Heart right ventricle (tissue), 16 donors: ENCODE results near the gene SQOR. TPM values are rescaled to one million over a fixed set of nuclear protein-coding genes. Genes with fewer than 3 reads are reported as not detected.
"Not testable (repeated sequence)": the region's sequence is repeated elsewhere in the genome, so short reads cannot be mapped to it uniquely, and the experiment has no call there.

Experiments
- ATAC-seq, 8 donors: fragments of 200-7000 bp; cut with Tn5 transposase; one replicate each; pipeline ENCODE4 v1.9.1; 2020; ENCODE audit warnings: mild to moderate bottlenecking in 8 of 8, moderate library complexity in 8 of 8, moderate number of reproducible peaks in 1 of 8
- DNase-seq, 2 donors: peaks; one replicate each; pipeline ENCODE4 v3.0.0-alpha.2; 2020
- H3K27ac ChIP-seq, 10 donors: fragments of 200-600 bp; sonication (generic) in 2 of 10; one replicate each; pipeline versions ENCODE4 v1.5.0 to v1.8.0; 2020 to 2022; ENCODE audit warnings: mild to moderate bottlenecking in 3 of 10
- H3K27me3 ChIP-seq, 7 donors: fragments of 200-600 bp; one replicate each; pipeline ENCODE4 v1.8.0; 2021 to 2022; ENCODE audit warnings: mild to moderate bottlenecking in 2 of 7
- H3K36me3 ChIP-seq, 9 donors: fragments of 200-600 bp; sonication (generic) in 1 of 9; one replicate each; pipeline versions ENCODE4 v1.5.0 to v1.8.0; 2020 to 2022; ENCODE audit warnings: mild to moderate bottlenecking in 2 of 9
- H3K4me1 ChIP-seq, 9 donors: fragments of 200-600 bp; sonication (generic) in 1 of 9; one replicate each; pipeline versions ENCODE4 v1.5.0 to v1.8.0; 2020 to 2022; ENCODE audit warnings: mild to moderate bottlenecking in 4 of 9
- H3K4me3 ChIP-seq, 10 donors: fragments of 200-600 bp; sonication (generic) in 2 of 10; one replicate each; pipeline versions ENCODE4 v1.5.0 to v1.8.0; 2020 to 2022; ENCODE audit warnings: mild to moderate bottlenecking in 7 of 10, moderate library complexity in 2 of 10
- H3K9me3 ChIP-seq, 11 donors: fragments of 200-600 bp in 10 of 11; sonication (generic) in 2 of 11; one replicate each; pipeline versions ENCODE4 v1.5.0 to v1.8.0; 2013 to 2022; ENCODE audit warnings: mild to moderate bottlenecking in 2 of 11, control low read depth in 1 of 11, moderate library complexity in 1 of 11
- WGBS, 2 donors: extraction: QIAGEN DNeasy Blood & Tissue Kit; methylation state at CpG; one replicate each; pipeline ENCODE4 v1.1.7; 2013; ENCODE audit warnings: inconsistent platforms in 1 of 2; 5-methylcytosine and 5-hydroxymethylcytosine counted together
- intact Hi-C, 10 donors: fragments of 100-400 bp; cut with DNase I; formaldehyde crosslinking; loops; one replicate each; pipeline versions ENCODE4 v1.11.1 to v1.14.2; 2022
- polyA plus RNA-seq, 2 donors: library from polyadenylated mRNA; stranded (reverse); fragments of 200-250 nt; gene quantifications; one replicate each; pipeline ENCODE4 v1.2.3, GENCODE V29; 2013
- total RNA-seq, 10 donors: library from RNA; stranded (reverse); fragmentation: NEBNext Ultra II Directional in 3 of 10; extraction: Animal tissue kit (Norgen Biotek cat#: 25700) in 3 of 10; gene quantifications; one replicate each; pipeline versions ENCODE4 v1.2.1 to v1.2.4, GENCODE V29; 2021 to 2023
- TF ChIP-seq, protein P1 (sequence below), 9 donors: fragments of 200-600 bp; sonication (generic) in 2 of 9; IDR thresholded peaks; one replicate each; pipeline versions ENCODE4 v1.5.0 to v1.8.0; 2021 to 2022; ENCODE audit warnings: antibody characterized with exemption in 9 of 9, mild to moderate bottlenecking in 5 of 9, moderate library complexity in 1 of 9
- donor health status: Arrhythmogenic right ventricular cardiomyopathy.
- donor health status: ischemic (EF 13 %, LVEDD 7.1; RV severe dilation, severe dysfunction).
- donor health status: healthy with polysubstance abuse.
- donor health status: DM: no; HTN: yes; CAD: no.
- donor health status: DM: no; HTN: no; CAD: no.
- donor health status: ischemic (EF 25% LVEDD 6.9; RV normal size, moderate dysfunction).
- donor health status: ischemic (EF 25% LVEDD 5.7; RV mildly dilated, moderate dysfunction).
- donor health status: healthy.
- donor health status: DM: yes; HTN: yes; CAD: no.
- donor health status: Ischemic cardiomyopathy.
- donor health status: ischemic (EF 35%, LVEDD 5.7; RV mildly dilated, moderate dysfunction).
- donor health status: nonischemic (EF 11% LVEDD 7.7; RV severe dilation, severe dysfunction).
- donor health status: DM: yes; HTN: yes; CAD: no.
- donor health status: PGD.
- donor health status: ischemic (EF 29% LVEDD 5.4; RV normal size, mild dysfunction).
- donor health status: nonischemic (EF 23%, LVEDD 6.1; RV moderate dilation, normal function).

SQOR gene
- total and polyA plus RNA-seq, 12 donors: 10.3 to 41.8 (median 17.1) TPM

DNA sequence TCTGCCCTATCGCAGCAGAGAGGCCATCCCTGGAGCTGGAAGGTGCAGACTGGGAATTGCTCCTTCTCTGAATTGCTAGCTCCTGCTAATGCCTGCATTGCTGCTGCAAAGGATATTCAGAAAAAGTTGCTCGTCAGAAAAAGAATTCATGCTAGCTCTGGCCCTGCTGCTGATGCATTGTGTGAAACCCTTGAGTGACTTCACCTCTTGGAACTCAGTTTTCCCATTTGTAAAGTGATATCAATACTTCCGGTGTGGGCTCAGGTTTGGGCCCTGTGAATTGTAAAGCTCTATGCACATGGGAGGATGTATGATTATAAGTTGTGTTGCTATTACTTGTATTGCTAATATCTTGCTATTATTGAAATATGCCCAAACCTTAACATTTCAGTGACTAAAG, 11.4 kb downstream of the SQOR start:
- peaks cover 0 to 77% (median 49%) of the 10 kb centered on the region in 9 donors for H3K4me1 ChIP-seq
- H3K36me3 ChIP-seq: peaks cover 0 to 4% (median 0%) of the 10 kb centered on the region in 9 donors
- intact Hi-C loops: no loop called here
- DNase-seq (no peak), ATAC-seq (no peak)
- H3K9me3 ChIP-seq: no peaks in the 10 kb centered on the region
- TF ChIP-seq, protein P1, sequence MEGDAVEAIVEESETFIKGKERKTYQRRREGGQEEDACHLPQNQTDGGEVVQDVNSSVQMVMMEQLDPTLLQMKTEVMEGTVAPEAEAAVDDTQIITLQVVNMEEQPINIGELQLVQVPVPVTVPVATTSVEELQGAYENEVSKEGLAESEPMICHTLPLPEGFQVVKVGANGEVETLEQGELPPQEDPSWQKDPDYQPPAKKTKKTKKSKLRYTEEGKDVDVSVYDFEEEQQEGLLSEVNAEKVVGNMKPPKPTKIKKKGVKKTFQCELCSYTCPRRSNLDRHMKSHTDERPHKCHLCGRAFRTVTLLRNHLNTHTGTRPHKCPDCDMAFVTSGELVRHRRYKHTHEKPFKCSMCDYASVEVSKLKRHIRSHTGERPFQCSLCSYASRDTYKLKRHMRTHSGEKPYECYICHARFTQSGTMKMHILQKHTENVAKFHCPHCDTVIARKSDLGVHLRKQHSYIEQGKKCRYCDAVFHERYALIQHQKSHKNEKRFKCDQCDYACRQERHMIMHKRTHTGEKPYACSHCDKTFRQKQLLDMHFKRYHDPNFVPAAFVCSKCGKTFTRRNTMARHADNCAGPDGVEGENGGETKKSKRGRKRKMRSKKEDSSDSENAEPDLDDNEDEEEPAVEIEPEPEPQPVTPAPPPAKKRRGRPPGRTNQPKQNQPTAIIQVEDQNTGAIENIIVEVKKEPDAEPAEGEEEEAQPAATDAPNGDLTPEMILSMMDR (IDR thresholded peaks at IDR 0.05): no peak
- no peaks in the 10 kb centered on the region for H3K27me3 ChIP-seq
- WGBS, 2 donors: 73 to 85% methylated on average over 3 of the region's 3 CpGs
- no peak overlapping the region for H3K4me3 ChIP-seq
- H3K27ac ChIP-seq: peak overlapping the region in 2 of 10 donors; percentile 13 to 66

DNA sequence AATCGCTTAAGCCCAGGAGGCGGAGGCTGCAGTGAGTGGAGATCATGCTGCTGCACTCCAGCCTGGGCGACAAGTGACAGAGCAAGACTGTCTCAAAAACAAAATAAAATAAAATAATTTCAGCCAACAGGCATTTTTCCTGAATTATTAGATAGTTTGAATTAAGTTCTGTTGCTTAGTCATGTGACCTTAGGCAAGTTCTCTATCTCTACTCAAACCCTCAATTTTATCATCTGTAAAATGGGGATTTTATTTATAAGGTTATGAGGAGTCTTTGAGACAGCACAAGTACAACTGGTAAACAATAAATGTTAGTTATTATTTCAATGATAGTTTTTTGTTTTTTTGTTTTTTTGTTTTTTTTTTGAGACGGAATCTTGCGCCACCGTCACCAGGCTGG, 13.0 kb downstream of the SQOR start:
- no peak overlapping the region for H3K4me3 ChIP-seq
- TF ChIP-seq, protein P1 (IDR thresholded peaks at IDR 0.05): no peak
- peaks cover 0 to 69% (median 37%) of the 10 kb centered on the region in 9 donors for H3K4me1 ChIP-seq
- DNase-seq (no peak), ATAC-seq (no peak)
- no peaks in the 10 kb centered on the region for H3K27me3 ChIP-seq
- H3K27ac ChIP-seq: no peak overlapping the region
- intact Hi-C loops: no loop called here
- 98% methylated on average over 6 of the region's 6 CpGs for WGBS, 2 donors
- H3K9me3 ChIP-seq: no peaks in the 10 kb centered on the region
- peaks cover 0 to 4% (median 0%) of the 10 kb centered on the region in 9 donors for H3K36me3 ChIP-seq

DNA sequence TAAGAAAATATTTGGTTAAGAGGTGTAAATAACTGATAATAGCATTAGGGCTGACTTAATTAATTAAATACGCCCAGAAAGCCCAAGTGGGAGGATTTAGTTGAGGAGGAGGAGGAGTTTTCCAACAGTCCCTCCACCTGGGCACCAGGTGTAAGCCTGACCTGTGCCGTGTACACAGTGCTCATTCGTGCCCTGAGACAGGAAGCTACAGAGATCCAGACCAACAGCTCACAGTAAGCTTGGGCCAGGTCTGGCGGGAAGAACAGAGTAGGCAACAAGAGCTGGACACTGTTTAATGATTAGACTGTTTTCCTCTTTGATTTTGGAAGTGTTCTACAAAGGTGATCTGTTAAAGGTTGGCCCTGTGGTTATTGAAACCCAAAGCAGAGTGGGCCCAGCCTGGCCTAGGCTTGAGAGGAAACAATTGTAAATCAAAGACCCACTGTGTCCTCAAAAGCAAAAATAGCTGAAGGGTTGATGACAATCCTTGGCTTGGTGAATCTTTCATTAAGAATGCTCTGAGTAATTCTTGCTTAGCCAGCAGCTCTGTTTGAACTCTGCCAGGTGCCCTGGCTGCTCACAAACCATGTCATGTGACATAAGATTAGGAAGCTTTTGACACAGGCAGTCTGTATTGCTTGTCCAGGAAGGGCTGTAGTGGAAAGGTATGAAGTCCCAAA, 13.8 kb downstream of the SQOR start:
- peak in 6 of 8 donors; percentile 47 to 79 (median 62) for ATAC-seq
- intact Hi-C loops: no loop called here
- H3K4me1 ChIP-seq: peaks cover 0 to 70% (median 43%) of the 10 kb centered on the region in 9 donors
- H3K27ac ChIP-seq: peak overlapping the region in 1 of 10 donors; percentile 27
- no peak overlapping the region for H3K4me3 ChIP-seq
- DNase-seq: no peak
- H3K9me3 ChIP-seq: no peaks in the 10 kb centered on the region
- TF ChIP-seq, protein P1 (IDR thresholded peaks at IDR 0.05): no peak
- H3K36me3 ChIP-seq: peaks cover 0 to 4% (median 0%) of the 10 kb centered on the region in 9 donors
- WGBS, 2 donors: 89 to 91% methylated on average over 4 of the region's 4 CpGs
- H3K27me3 ChIP-seq: no peaks in the 10 kb centered on the region

DNA sequence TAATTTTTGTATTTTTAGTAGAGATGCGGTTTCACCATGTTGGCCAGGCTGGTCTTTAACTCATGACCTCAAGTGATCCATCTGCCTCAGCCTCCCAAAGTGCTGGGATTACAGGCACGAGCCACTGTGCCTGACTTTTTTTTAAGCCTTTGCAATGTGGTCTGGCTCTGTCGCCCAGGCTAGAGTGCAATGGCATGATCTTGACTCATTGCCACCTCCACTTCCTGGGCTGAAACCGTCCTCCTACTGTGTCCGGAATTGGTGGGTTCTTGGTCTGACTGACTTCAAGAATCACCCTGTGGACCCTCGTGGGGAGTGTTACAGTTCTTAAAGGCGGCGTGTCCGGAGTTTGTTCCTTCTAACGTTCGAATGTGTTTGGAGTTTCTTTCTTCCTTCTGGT, 15.2 kb downstream of the SQOR start:
- H3K36me3 ChIP-seq, intact Hi-C loops, H3K4me3 ChIP-seq, H3K9me3 ChIP-seq, H3K27me3 ChIP-seq, DNase-seq: not testable (repeated sequence)
- Histone ChIP-seq H3K27ac (peak overlapping the region in 1 of 10 donors; percentile 51), H3K4me1 (peaks cover 0 to 70% (median 40%) of the 10 kb centered on the region in 9 donors)
- peak in 1 of 8 donors; percentile 40 for ATAC-seq
- 86 to 87% methylated on average over 11 of the region's 11 CpGs for WGBS, 2 donors

DNA sequence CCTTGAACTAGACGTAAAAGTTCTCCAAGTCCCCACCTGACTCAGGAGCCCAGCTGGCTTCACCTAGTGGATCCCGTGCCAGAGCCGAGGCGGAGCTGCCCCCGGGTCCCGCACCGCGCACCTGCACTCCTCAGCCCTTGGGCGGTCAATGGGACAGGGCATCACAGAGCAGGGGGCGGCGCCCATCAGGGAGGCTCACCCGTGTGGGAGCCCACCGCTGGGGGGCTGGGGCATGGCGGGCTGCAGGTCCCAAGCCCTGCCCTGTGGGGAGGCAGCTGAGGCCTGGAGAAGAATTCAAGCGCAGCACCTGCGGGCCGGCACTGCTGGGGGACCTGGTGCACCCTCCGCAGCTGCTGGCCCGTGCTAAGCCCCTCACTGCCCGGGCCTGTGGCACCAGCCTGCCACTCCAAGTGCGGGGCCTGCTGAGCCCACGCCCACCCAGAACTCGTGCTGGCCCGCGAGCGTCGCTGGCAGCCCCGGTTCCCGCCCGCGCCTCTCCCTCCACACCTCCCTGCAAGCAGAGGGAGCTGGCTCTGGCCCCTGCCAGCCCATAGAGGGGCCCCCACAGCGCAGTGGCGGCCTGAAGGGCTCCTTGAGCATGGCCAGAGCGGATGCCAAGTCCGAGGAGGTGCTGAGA, 16.2 kb downstream of the SQOR start:
- TF ChIP-seq, protein P1 (IDR thresholded peaks at IDR 0.05): no peak
- H3K36me3 ChIP-seq: peaks cover 0 to 4% (median 0%) of the 10 kb centered on the region in 9 donors
- DNase-seq (no peak), ATAC-seq (peak in 1 of 8 donors; percentile 46)
- no peak overlapping the region for H3K4me3 ChIP-seq
- H3K27ac ChIP-seq: no peak overlapping the region
- 98% methylated on average over 35 of the region's 35 CpGs for WGBS, 2 donors
- intact Hi-C loops: no loop called here
- H3K9me3 ChIP-seq: no peaks in the 10 kb centered on the region
- peaks cover 0 to 67% (median 30%) of the 10 kb centered on the region in 9 donors for H3K4me1 ChIP-seq
- no peaks in the 10 kb centered on the region for H3K27me3 ChIP-seq
